Stimulated activated CD8-positive, alpha-beta memory T cell treated with anti-CD3 and anti-CD28 coated beads, Interleukin-4, amount 100 ng/mL, for 24 hours (primary cell): ENCODE data around the gene COL6A3.
"Not testable (repeated sequence)": the region's sequence is repeated elsewhere in the genome, so short reads cannot be mapped to it uniquely, and the experiment has no call there.

Experiments
- DNase-seq: peaks from one replicate; pipeline ENCODE4 v3.0.0-alpha.2; 2020; ENCODE audit warnings: low read depth

COL6A3 gene

GRCh38 chr2:237315170-237315828 lies 98.7 kb downstream of the COL6A3 start:
- no peak for DNase-seq

- no peak for DNase-seq
Measured at GRCh38 chr2:237314681-237315080, 99.3 kb downstream of the COL6A3 start.

- DNase-seq = no peak
Measured at GRCh38 chr2:237314198-237314597, 99.8 kb downstream of the COL6A3 start.

- no peak for DNase-seq
Measured at GRCh38 chr2:237312021-237312755, 101.8 kb downstream of the COL6A3 start.

- no peak for DNase-seq
Measured at GRCh38 chr2:237310515-237311114, 103.3 kb downstream of the COL6A3 start.

GRCh38 chr2:237309416-237309815 lies 104.5 kb downstream of the COL6A3 start:
- DNase-seq = no peak

- DNase-seq = no peak
Measured at GRCh38 chr2:237309011-237309410, 105.0 kb downstream of the COL6A3 start.

- no peak for DNase-seq
Measured at GRCh38 chr2:237307474-237307873, 106.5 kb downstream of the COL6A3 start.

- no peak for DNase-seq
Measured at GRCh38 chr2:237306787-237307170, 107.2 kb downstream of the COL6A3 start.

GRCh38 chr2:237306083-237306786 lies 107.7 kb downstream of the COL6A3 start:
- DNase-seq = no peak

GRCh38 chr2:237305579-237305978 lies 108.4 kb downstream of the COL6A3 start:
- DNase-seq = no peak

GRCh38 chr2:237304763-237305514 lies 109.0 kb downstream of the COL6A3 start:
- DNase-seq = no peak

GRCh38 chr2:237303244-237303643 lies 110.7 kb downstream of the COL6A3 start:
- not testable (repeated sequence) for DNase-seq

- DNase-seq = no peak
Measured at GRCh38 chr2:237301595-237301994, 112.4 kb downstream of the COL6A3 start.

GRCh38 chr2:237300739-237301138 lies 113.2 kb downstream of the COL6A3 start:
- DNase-seq = no peak

GRCh38 chr2:237299906-237300305 lies 114.1 kb downstream of the COL6A3 start:
- no peak for DNase-seq

GRCh38 chr2:237298151-237299118 lies 115.5 kb downstream of the COL6A3 start:
- no peak for DNase-seq

- no peak for DNase-seq
Measured at GRCh38 chr2:237297421-237298150, 116.4 kb downstream of the COL6A3 start.

GRCh38 chr2:237296756-237297155 lies 117.2 kb downstream of the COL6A3 start:
- DNase-seq = no peak

- no peak for DNase-seq
Measured at GRCh38 chr2:237295889-237296480, 118.0 kb downstream of the COL6A3 start.
